NOMO-1 (cell line): Measurements from ENCODE around the gene IL10.

ENCODE experiments used
- DNase-seq, 2 experiments: peaks; one replicate each; lab custom pipeline; 2025; ENCODE audit not compliant: unreplicated experiment in 2 of 2; lab: John Stamatoyannopoulos, UW

Gene IL10

DNA sequence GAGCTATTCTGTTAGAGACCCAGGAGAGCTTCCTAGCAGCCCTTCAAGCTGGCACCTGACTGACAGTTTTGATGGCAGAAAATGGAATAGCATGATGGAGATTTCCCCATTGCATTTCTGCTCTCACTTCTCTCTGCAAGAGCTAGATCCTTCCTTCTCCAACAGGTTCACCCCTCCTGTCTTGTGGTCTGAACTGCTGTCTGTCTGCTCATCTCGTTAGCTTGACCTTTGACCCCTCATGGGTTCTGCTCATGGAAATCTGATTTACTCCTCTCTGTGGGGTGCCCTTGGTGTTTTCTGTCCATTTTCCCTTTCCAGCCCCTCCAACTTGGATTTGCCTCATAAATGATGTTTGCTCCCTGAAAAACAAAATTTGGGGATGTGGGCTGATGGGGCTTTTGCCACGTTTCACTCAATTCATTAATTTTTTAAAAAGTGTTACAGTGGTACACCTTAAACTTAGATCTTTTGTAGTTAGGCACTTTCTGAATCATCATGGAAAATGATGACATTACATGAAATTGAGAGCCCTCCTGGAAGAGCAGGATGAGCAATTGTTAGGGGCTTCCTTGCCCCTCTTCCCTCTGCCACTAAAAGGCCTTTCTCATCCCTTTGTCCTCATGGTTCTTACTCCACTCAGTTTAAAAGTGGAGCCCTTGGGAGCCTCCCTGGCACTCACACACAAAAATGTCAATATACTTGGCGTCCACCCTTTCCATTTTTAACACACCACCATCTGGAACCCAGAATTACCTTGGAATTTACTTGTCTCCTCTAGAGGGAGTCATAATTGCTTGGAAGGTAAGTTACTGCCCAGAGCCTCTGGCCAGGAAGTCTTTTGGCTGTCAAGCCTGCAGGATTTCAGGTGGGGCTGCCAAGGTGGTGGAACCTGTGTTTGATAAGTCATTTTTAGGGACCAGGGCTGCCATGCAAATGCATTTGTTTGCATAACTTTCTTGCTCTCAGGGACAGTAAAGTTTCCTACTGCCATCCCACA lies 33.6 kb downstream of the IL10 start:
- peak in 1 of 2 experiments; percentile 31 for DNase-seq

DNA sequence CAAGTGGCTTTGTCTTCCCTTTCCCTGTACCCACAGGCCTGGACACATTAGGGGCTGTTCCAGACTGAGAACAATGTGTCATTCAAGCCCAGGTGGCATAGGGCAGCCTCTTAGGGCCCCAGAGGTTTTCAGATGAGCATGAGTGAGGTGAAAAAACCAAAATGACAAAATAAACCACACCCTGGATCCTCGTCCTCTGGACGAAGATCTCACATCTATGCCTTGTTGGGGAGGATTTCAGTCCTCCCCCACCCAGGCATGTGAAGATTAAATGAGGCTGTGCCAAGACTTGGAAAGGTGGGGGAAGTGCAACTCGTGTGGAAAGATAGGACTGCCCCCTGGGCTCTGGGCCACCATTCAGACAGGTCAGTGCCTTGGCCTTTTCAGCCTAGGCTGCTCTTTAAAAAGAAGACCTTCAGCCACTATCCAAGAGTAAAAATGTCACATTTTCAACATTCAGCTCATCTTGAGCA lies 34.5 kb downstream of the IL10 start:
- DNase-seq, result no peak

DNA sequence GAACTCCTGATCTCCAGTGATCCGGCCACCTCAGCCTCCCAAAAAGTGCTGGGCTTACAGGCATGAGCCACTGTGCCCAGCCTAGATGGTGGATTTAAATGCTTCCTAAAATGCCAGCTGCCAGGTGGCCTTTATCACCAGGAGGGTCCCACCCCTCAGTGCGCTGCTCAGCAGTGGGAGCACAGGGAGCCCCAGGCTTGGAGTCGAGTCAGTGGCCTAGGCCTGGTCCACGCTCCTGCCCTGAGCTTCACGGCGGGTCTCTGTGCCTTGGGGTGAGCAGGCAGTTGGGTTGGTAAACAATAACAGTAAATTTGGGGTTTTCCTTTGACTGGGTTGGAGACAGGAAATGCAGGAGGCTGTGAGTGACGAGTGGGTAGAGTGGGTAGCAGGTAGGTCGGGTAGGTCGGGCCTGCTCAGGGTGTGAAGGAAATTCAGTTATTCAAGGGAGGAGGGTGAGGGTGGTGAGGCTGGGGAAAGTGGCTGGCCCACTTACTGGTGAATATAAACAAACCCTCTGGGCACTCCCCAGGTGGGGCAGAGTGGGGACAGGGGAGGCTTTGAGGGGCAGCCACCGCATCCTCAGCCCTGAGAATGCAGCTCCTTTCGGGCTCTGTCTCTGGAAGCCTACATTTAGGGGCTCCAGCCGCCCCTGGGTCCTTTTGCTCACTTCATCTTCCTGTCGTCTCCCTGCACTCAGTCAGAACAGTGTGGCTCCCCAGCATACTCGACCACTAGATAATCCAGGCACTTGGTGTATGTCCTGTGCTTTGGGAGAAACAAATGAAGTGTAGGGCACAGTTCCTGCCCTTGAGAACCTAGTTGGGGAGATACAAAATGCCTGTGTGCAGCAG lies 35.2 kb downstream of the IL10 start:
- DNase-seq, result no peak

DNA sequence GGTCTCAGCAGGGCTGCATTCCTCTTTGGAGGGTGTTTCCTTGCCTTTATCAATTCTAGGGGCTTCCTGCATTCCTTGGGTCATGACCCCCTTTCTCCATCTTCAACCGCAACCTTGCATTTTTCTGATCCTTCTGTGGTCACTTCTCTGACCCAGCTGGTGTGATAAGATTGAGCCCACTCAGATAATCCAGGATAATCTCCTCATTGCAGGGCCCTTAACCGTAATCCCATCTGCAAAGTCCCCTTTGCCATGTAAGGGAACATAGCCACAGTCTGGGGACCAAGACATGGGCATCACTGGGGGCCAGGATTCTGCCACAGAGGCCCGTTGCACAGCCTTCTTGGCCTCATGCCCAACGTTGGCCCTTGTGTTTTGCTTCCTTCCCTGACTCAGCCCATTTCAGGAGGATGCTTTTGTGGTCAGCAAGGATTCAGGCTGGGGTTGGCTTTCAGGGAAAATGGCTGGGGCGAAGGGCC lies 36.7 kb downstream of the IL10 start:
- DNase-seq, result no peak

DNA sequence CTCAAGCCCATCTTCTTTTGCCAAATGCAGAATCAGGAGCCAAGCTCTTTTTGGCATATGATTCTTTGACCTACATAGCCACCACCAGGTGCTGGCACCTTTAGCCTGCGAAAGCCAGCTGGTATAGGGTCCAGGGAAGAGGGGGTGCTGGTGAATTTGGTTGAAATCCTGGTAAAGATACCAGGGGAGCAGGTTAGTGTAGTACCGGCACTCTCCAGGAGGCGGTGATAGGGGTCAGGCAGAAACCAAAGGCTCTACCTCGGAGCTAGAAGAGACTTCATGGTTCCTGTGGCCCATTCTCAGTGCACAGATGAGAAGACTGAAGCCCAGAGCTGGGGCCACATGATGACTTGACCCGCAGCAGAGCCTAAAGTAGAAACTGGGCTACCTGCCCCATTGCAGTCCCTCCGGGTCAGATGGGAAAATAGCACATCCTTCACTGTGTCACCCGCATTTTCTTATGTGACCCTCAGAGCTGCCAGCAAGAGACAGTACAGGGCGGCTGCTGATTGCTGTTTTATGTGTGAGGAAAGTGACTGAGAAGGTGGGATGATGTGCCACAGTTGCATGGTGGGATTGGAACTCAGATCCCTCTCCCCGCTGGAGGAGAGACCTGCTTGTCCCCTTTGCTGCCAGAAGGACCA lies 37.7 kb downstream of the IL10 start:
- peak; percentile 34 to 52 for DNase-seq

DNA sequence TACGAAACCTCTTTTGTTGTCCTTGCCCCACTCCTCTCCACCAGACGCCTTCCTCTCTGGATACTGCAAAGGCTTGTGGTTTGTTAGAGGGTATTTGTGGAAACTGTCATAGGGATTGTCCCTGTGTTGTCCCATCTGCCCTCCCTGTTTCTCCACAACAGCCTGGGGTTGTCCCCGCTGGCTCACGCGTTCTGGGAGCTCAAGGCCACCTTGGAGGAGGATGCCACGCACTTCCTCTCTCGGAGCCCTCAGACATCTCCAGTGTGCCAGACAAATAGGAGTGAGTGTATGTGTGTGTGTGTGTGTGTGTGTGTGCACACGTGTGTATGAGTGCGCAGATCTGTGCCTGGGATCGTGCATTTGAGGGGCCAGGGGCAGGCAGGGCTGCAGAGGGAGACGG lies 39.3 kb downstream of the IL10 start:
- DNase-seq, result no peak

DNA sequence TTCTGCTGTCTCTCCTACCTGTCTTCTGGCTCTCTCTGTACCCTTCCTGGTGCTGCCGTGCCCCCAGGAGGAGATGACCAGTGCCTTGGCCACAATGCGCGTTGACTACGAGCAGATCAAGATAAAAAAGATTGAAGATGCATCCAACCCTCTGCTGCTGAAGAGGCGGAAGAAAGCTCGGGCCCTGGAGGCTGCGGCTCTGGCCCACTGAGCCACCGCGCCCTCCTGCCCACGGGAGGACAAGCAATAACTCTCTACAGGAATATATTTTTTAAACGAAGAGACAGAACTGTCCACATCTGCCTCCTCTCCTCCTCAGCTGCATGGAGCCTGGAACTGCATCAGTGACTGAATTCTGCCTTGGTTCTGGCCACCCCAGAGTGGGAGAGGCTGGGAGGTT lies 39.8 kb downstream of the IL10 start:
- DNase-seq, result no peak

DNA sequence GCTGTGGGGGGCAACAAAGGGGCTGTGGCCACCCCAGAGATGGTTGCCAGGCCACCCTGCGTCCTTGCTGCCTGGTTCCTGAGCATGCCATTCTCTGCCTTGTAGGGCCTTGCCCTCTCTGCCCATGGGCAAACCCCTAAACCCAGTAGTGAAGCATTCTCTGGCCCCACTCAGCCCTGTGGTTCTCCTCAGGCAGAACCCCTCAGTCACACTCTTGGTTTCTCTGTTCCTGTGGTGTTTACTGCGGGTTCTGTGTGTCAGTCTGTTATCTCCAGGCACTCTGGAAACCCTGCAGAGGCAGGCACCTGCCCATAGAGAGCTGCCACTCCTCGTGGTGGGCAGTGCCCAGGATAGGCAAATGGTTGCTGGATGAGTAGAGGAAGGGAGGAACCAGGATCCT lies 42.8 kb downstream of the IL10 start:
- no peak for DNase-seq

DNA sequence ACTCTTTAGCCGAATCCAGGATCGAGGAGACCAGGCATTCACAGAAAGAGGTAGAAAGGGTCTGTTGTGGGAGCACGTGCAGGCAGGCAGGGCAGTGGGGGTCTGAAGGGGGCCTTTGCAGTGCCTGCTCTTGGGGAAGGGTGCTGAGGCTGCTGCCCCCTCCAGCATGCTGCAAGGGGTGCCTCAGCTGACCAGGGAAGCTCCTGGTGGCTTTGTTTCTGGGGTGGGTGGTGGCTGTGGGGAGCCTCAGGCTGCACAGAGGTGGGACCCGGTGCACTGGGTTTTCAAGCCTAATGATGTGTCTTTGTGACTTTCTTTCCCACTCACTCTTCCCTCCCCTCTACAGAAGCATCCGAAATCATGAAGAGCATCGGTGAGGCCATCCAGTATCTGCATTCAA lies 43.2 kb downstream of the IL10 start:
- DNase-seq, result no peak

DNA sequence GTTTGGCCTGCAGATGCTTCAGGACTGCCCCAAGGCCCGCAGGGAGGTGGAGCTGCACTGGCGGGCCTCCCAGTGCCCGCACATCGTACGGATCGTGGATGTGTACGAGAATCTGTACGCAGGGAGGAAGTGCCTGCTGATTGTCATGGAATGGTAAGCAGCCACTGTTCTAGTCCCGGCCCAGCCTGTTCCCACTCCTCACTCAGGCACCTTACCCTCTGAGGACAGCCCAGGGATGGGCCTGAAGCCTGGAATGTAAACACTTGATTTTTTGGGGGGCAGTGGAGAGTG lies 43.7 kb downstream of the IL10 start:
- DNase-seq, result no peak

DNA sequence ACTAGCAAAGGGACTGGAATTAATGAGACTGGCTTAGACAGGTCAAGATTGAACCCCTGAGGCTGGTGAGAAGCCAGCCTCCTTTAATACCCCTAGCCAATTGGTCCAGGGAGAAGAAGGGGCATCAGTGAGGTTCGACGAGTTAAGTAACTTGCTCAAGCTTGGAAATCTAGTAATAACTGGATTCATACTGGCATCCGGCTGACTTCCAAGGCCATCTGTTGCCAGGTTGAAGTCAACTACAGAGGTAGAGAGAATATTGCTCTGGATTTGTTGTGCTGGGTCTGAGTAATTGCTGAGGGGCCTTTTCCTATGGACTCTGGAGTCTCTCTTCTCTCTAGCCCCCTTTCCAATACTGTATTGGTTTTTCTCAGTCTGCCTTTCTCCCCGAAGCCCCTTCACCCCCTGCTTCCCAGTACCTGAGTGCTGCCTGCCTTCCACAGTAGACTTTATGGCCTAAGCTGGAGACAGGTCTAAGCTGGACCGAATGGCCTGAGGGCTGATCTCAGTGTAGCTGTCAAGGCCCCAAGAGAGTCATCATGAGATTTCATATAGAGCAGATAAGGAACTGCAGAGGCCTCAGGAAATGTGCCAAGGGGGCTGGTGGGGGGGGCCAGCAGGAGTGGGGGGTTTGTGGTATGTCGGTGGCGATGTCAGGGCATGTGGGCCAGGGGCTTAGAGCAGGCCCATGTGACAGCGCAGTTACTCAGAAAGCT lies 44.2 kb downstream of the IL10 start:
- DNase-seq, result no peak

DNA sequence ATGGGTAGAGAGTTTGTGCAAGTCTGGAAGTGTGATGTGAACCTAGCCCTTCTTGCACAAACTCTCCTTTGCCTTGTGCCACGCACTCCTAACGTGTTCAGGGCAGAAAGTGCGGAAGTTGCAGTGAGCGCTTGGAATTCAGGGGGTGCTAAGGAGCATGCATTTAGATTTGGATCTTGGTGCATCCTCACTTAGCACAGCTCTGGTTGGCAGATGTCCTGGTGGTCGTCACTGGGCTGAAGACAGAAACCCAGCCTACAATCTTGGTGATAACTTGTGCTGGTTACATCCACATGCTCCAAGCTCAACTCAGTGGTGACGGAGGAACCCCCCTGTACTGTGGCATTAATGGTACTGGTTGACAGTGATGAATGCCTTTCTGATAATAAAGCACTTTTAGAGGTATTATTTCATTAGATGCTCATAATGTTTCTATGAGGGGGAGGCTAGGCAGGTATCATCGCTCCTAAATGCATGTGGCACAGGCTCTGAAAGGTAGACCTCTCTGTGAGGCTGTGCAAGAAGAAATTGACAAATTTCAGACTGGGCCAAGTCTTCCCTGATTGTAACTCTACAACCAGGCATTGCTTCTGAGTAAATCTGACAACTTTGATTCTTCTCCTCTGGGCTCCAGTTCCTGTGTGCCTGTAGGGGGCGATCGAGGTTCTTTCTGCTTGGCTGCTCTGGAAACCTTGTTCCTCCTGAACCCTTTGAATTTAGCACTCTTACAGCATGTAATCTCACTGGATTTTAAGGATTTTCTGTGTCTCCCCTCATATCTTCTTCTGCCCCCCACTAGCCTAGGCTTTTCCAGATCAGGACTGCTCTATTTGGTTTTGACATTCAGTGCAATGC lies 47.0 kb downstream of the IL10 start:
- peak; percentile 38 to 57 for DNase-seq

DNA sequence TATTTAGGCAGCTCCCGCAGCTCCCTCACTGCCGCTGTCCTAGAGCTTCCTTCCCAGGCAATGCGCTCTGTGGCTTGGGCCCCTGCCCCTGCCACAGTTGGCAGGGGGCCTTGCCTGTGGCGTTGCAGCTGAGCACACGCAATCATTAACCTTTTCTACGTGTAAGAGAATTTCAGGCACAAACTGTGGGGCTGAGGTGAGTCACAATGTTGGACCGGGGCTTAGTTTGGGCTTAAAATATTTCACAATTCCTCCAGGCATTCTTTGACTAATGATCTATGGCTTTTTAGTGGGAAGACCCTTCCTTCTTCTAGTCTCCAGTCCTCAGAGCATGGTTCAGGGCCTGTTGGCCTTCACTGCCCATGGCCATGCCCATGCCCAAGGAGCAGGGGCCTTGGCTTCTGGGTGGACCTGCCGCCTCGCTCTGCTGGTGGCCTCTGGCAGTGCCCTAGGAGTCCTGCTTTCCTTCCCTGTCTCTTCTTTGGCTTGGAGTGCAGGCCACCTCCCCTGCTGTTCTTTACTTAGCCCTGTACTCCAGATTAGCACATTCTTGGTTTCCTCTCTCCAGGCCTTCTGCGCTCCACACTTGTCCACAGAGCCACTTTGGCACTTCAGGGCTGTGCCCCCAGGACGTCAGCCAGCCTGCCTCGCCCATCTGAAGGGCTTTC lies 48.4 kb downstream of the IL10 start:
- no peak for DNase-seq

DNA sequence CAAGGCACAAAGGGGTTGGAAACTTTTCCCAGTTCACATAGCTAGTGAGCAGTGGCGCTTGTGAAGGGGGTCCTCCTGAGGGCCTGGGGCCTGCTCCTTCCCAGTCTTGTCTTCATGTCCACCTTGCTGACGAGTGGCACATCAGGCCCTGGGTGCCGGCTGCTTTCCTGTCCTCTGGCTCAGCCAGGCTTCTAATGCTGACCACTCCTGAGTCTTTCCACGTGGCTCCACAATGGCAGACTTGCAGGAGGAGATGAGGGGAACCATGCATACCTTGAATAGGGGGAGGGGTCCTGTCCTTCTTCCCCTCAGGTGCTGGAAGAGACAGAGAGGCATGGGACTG lies 48.9 kb downstream of the IL10 start:
- DNase-seq, result no peak

DNA sequence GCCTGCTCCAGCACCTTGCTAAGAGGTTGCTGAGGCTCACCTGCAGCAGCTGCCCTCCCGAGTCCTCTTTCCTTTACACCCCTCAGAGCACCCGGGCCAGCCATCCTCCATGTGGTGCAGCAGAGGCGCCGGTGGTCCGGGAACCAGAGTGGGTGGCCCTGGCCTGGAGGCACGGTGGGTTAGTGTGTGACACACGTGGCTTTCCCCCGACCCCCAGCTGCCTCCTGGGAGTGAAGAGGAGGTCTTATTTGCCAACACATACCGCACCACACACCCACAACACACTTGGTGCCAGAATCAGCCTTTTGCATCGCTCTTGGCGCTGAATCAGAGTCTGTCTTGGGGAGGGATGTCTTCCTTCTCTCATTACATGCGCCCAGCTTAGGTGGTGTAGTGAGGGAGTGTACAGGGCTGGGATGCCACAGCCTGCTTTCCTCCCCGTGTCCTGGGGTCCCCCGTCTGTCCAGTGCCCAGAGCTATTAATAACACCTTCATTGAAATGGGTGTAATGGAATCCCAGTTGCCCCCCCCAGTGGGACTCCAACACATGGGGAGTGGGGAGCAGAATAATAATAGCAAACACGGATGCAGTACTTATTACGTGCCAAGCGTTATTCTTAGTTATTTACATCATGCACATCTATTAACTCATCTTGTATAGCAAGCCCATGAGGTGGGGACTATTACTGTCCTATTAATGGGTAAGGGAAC lies 49.4 kb downstream of the IL10 start:
- no peak for DNase-seq

DNA sequence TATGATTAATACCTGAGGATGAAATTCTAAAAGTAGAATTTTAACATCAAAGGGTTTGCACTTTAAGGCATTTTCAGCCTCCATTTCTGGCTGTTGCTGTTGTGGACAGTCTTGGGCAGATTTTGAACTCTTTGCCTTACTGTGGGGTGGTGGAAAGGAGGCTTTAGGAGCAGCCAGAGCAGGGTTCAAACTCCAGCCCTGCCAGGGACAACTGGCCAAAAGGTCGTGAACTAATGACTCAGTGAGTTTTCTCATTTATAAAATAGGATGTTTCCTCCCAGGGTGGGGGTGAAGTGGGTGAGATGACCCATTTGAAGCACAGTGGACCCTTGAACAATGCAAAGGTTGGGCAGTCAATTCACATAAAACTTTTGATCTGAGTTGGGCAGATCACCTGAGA lies 50.8 kb downstream of the IL10 start:
- no peak for DNase-seq

DNA sequence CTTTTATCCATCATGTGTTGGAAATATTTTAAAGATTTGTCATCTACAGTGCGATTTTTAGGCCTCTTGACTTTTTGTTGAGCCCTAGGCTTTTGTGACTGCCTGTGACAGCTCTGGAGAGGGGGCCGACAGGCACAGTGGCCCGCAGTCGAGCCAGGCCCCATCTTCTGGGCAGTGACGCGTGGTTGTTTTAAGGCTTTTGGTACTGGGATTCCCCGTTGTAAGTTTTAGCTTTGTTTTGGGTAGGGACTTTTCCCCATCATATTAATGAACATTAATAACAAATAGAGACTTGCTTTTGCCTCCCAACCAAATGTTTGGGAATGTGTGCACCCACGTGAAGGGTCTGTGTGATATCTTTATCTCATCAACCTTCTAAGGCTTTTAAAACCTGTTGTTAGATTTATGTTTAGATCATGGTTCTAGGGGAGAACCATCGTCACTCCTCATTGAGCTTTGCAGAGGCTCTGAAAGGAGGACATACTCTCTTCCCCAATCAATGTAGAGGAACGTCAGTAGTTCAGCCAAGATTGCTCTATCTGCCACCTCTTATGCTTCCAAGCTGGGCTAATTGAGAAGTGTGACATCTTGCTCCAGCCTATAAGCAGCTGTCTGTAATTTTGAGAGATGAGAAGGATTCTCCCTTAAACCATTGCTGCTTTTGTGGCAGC lies 53.0 kb downstream of the IL10 start:
- DNase-seq, result no peak

DNA sequence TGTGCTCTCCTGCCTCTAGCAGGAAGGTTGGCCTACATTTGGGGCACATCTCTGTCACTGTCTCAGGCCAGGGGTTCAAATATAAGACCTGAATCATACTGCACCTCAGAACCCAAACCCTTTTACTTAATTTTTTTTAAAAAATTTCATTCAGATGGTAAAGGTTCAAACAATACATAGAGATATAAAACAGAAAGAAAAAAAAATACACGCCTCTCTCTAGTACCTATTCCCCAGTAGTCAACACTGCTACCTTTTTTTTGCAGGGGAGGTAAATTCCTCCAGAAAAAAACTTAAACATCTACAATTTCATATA lies 54.7 kb downstream of the IL10 start:
- no peak for DNase-seq
